ENCODE measurements around the gene BUB1. TPM values are rescaled to one million over a fixed set of nuclear protein-coding genes. Genes with fewer than 3 reads are reported as not detected.
"Not testable (repeated sequence)": the region's sequence is repeated elsewhere in the genome, so short reads cannot be mapped to it uniquely, and the experiment has no call there.

BUB1 gene
- total RNA-seq, 1 donor from 2014 or later, result 16.7 TPM

DNA sequence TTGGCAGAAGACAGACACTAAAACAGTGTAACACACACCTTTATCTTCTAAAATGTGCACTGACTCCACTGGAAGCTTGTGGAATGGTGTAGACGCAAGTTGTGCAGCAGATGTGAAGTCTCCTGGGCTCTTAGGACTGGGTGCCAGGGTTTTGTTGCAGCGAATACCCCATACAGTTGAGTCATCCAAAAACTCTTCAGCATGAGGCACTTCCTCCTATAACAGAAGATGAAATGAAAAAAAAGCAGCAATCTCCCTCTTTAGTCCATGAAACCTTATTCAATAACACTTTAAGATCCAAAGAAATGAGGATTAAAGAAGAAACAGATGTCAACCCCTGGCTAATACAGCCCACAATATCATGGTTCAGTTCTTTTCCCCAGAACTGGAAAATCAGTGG is 22.2 kb downstream of the BUB1 start:
- no peak for DNase-seq

- DNase-seq, result no peak
These were observed 24.0 kb downstream of the BUB1 start for GRCh38 chr2:110653861-110654260.

DNA sequence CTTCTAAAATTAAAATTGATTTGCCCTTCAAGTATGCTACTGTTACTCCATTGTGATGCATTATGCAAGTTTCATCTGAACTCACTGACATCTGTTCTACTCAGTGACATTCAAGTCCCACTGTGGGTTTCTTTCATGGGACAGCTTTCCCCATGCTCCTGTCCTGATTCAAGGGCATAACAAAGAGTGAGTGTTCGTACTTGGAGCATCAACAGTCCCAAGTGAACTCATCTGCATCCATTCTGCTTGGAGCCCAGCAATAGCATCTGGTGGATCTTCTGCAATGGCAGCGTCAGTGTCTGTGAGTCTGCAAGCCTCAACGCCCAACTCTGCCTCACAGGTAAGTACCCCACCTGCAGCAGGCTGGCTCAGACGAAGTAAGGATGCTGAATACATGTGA is 27.5 kb downstream of the BUB1 start:
- DNase-seq, result no peak

- DNase-seq, result no peak
These were observed 30.1 kb downstream of the BUB1 start for GRCh38 chr2:110647777-110648176.

DNA sequence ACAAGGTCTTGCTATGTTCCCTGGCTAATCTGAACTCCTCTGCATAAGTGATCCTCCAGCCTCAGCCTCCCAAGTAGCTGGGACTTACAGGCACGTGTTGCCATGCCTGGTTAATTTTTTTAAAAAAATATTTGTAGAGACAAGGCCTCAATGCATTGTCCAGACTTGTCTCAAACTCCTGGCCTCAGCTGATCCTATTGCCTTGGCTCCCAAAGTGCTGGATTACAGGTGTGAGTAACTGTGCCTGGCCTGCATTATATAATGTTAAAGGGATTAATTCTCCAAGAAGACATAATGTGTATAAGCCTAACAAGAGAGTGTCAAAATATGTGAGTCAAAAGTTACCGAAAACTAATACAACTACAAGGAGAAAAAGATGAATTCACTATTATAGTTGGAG is 32.2 kb downstream of the BUB1 start:
- DNase-seq, result no peak

- no peak for DNase-seq
These were observed 33.5 kb downstream of the BUB1 start for GRCh38 chr2:110644357-110644756.

GRCh38 chr2:110642360-110642759 is 35.5 kb downstream of the BUB1 start:
- no peak for DNase-seq

GRCh38 chr2:110639972-110640371 is 37.9 kb downstream of the BUB1 start:
- DNase-seq, result no peak

DNA sequence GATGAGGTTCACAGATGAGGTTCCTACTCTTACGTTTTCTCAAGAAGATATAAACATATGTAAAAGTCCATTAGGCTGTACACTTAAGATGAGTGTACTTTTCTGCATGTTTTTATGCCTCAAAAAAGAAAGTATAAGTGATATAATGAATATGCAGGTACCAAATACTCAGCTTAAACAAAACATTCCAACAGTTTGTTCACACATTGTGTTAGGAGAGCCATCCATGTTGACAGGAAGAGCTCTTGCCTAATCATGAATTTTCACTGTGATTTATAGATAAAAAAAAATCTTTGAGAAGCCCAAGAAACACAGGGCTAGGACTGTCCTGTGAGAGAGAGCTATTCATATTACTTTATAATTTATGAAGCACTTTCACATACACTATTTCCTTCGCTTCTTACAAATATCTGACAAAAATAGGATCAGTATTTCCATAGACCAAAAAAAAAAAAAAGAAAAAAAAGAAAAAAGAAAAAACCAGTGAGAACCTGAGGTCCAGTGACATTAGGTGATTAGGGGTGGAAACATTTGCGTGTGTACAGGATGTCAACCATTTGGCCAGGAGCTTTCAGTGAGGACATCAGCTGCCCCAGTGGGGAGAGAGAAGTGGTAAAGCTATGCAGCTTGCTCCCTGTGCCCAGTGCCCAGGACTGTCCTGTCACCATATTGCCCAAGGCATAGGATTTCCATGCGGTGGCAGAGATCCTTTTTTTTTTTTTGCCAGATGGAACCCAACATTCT is 38.7 kb downstream of the BUB1 start:
- DNase-seq, result no peak

DNA sequence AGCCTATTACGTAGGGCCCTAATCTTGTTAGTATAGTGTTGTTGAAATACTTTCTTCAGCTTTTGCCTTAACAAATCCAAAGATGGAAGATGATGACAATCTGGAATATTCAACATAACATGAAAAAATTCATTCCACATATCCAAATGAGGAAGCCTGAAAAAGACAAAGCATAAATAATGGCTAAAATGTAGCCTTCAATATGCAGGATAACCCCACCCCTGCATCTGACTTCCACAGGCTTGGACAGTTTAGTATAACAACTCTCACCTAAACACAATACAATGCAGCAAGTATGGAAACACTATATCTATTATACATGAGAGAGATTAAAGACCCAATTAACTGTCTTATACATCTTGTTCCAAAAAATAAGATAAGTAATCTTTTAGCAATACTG is 39.9 kb downstream of the BUB1 start:
- no peak for DNase-seq

- DNase-seq, result no peak
These were observed 40.8 kb downstream of the BUB1 start for GRCh38 chr2:110637093-110637492.

GRCh38 chr2:110635949-110636628 is 41.8 kb downstream of the BUB1 start:
- not testable (repeated sequence) for DNase-seq

DNA sequence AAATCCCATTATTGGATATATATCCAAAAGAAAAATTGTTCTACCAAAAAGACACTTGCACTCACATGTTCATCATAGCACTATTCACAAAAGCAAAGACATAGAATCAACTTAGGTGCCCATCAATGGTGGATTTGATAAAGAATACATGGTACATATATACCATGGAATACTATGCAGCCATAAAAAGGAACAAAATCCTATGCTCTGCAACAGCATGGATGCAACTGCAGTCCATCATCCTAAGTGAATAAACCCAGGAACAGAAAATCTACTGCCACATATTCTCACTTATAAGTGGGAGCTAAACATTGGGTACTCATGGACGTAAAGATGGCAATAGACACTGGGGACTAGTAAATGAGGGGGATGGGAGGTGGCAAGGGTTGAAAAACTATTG is 50.5 kb downstream of the BUB1 start:
- DNase-seq, result not testable (repeated sequence)

GRCh38 chr2:110619326-110619939 is 58.4 kb downstream of the BUB1 start:
- not testable (repeated sequence) for DNase-seq

GRCh38 chr2:110613927-110614326 is 63.9 kb downstream of the BUB1 start:
- DNase-seq, result not testable (repeated sequence)

- not testable (repeated sequence) for DNase-seq
These were observed 67.1 kb downstream of the BUB1 start for GRCh38 chr2:110610613-110611250.

GRCh38 chr2:110609843-110610612 is 67.8 kb downstream of the BUB1 start:
- DNase-seq, result not testable (repeated sequence)

GRCh38 chr2:110608788-110609502 is 68.9 kb downstream of the BUB1 start:
- not testable (repeated sequence) for DNase-seq

GRCh38 chr2:110605057-110605456 is 72.8 kb downstream of the BUB1 start:
- DNase-seq, result not testable (repeated sequence)

- not testable (repeated sequence) for DNase-seq
These were observed 73.8 kb downstream of the BUB1 start for GRCh38 chr2:110603917-110604591.

DNA sequence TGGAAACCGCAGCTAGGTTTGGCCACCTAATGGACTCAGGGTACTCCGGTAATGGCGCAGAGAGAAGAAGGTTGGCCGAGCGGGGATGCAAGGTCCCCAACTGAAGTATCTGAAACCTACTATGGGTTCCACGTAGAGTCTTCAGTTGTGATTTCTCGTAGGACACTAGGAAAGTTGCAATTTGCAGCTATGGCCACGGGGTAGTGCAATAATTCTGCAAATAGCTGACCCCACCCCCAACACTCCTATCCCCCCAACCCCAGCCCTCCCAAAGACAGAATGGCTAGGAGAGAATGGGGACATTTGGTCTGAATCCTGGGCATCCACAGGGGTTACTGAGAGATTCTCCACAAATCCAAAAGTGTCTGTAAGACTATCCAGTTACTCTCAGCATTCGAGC is 75.7 kb downstream of the BUB1 start:
- not testable (repeated sequence) for DNase-seq

Data from skin of body (tissue), 2 donors.